GM19395 (cell line): ENCODE results near the gene CFC1.
"Not testable (repeated sequence)": the region's sequence is repeated elsewhere in the genome, so short reads cannot be mapped to it uniquely, and the experiment has no call there.

Experiments used
- ATAC-seq: cut with Tn5 transposase; IDR thresholded peaks from one replicate; pipeline ENCODE4 v1.9.1; 2021; ENCODE audit warnings: mild to moderate bottlenecking, moderate library complexity; ENCODE audit not compliant: unreplicated experiment

CFC1 gene

DNA sequence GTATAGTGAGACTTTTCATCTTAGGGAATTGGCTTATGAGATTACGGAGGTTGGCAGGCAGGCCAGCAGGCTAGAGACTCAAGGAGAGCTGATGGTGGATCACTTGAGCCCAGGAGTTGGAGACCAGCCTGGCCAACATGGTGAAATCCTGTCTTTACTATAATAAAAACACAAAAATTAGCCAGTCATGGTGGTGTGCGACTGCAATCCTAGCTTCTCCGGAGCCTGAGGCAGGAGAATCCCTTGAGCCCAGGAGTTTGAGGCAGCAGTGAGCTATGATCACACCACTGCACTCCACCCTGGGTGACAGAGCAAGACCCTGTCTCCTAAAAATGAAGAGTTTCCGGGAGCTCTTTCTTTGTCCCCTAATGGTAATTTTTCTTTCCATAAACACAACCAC, 14.6 kb downstream of the CFC1 start:
- not testable (repeated sequence) for ATAC-seq

GRCh38 chr2:130583582-130583981, 15.8 kb downstream of the CFC1 start:
- not testable (repeated sequence) for ATAC-seq

GRCh38 chr2:130582970-130583369, 16.4 kb downstream of the CFC1 start:
- ATAC-seq = not testable (repeated sequence)

DNA sequence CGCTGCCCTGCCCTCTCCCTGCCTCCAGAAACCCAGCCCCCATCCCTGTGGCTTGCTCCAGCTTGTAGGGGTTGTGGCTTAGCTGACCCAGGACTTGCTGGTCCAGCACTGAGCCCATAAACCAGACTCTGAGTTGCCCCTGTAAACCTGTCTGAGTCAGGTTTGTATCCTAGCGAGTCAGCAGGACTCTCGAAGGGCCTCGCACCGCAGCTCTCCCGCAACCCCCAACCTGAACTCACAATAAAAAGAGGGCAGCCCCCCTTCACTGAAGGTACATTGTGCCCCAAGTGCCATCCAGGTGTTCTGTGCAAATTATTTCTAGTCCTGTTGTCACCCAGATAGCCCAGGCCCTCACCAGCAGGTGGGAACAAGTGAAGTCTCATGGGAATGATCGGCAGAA, 17.9 kb downstream of the CFC1 start:
- not testable (repeated sequence) for ATAC-seq

GRCh38 chr2:130579121-130579520, 20.3 kb downstream of the CFC1 start:
- ATAC-seq = not testable (repeated sequence)

GRCh38 chr2:130577559-130577958, 21.8 kb downstream of the CFC1 start:
- not testable (repeated sequence) for ATAC-seq

GRCh38 chr2:130576209-130576784, 23.1 kb downstream of the CFC1 start:
- not testable (repeated sequence) for ATAC-seq

DNA sequence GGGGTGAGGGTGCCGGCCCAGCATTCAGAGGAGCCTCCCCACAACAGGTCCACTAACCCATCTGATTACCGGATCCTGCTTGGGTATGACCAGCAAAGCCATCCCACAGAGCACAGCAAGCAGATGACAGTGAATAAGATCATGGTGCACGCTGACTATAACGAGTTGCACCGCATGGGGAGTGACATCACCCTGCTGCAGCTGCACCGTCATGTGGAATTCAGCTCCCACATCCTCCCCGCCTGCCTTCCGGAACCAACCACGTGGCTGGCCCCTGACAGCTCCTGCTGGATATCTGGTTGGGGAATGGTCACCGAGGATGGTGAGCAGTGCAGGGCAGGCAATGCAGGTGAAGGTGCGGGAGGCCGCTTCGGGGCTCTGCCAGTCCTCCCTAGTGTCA, 25.1 kb downstream of the CFC1 start:
- ATAC-seq = not testable (repeated sequence)

- ATAC-seq = not testable (repeated sequence)
These were observed 27.4 kb downstream of the CFC1 start for GRCh38 chr2:130571929-130572328.

- ATAC-seq = not testable (repeated sequence)
These were observed 33.2 kb downstream of the CFC1 start for GRCh38 chr2:130566165-130566564.

DNA sequence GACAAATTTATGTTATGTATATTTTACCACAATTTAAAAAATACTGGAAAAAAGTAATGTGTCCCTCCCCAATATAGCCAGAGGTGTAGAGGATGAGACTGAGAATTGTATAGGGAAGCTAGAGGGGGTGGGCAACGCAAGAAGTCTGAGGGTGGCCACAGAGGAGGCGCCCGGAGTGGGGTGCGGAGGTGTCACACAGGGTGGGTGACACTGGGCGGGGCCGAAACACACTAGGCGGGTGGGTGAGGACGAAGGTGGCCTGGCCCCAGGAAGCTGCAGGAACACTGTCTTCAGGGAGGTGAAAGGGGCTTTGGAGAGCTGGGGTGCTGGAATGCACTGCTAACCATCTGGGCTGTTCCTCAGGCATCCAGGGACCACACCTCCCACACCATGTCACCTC, 42.9 kb downstream of the CFC1 start:
- not testable (repeated sequence) for ATAC-seq

- ATAC-seq = not testable (repeated sequence)
These were observed 45.2 kb downstream of the CFC1 start for GRCh38 chr2:130554178-130554577.

- not testable (repeated sequence) for ATAC-seq
These were observed 49.9 kb downstream of the CFC1 start for GRCh38 chr2:130549475-130549874.

DNA sequence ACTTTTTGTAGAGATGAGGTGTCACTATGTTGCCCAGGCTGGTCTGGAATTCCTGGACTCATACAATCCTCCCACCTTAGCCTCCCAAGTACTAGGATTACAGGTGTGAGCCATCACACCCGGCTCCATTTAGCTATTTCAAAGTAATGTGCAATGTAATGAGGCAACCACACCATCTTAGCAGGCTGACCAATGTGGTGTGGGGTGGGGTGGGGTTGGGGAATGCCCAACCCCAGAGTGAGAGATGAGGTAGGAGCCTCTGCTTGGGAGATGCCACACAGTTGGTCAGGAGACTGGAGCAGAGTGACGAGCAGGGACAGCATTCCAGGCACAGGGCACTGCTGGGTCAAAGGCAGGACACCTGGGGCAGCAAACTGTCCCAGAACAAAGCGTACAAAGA, 51.0 kb downstream of the CFC1 start:
- not testable (repeated sequence) for ATAC-seq

DNA sequence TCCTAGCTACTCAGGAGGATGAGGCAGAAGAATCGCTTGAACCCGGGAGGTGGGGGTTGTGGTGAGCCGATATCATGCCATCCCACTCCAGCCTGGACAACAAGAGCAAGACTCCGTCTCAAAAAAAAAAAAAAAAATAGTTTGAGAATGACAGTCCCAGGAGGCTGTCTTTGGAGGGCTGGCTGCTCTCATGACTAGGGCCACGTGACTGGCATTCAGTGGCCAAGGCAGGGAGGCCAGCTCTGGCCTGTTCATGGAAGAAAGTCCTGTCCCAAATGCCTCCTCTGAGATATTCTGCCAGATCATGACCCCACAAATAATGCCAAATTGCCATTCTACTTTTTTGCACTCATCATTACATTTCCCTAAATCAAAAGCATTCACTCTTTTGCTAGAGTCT, 54.4 kb downstream of the CFC1 start:
- ATAC-seq = not testable (repeated sequence)

DNA sequence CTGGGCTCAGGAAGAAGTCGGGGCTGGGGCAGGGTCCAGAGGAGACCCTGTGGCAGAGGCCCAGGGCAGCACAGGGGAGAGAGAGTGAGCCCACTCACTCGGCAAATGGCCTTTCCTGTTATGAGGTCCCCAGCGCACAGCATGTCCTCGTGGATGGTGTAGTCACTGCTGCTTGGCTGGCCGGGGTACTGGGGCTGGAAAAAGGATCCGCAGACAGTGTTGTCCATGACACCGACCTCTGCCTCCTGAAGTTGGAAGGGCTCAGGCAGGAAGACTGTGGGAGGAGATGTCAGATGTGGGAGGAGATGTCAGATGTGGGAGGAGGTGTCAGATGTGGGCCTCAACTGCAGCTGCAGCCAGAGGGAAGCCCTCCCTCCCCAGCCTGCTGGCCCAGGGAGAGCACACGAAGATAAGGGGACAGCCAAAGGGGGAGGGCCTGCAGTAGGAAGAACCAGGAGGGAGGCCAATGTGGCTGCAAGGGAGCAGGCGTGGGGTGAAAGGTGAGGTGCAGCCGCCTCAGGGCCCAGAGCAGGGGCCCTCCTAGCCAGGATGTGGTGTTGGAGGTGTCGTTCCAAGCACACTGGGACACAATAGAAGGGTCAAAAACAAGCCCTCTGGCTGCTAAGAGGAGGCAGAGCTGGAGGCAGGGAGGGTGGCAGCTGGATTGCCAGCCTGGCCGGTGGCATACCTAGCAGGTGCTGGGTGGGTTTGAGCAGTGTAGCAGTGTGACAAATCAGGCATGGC, 55.4 kb downstream of the CFC1 start:
- not testable (repeated sequence) for ATAC-seq

GRCh38 chr2:130542789-130543188, 56.6 kb downstream of the CFC1 start:
- not testable (repeated sequence) for ATAC-seq
